Neural progenitor cell (in vitro differentiated cells): Measurements from ENCODE around the gene GRID1. TPM values are rescaled to one million over a fixed set of nuclear protein-coding genes. Genes with fewer than 3 reads are reported as not detected.

Source experiments
- DNase-seq: peaks from one replicate; pipeline ENCODE4 v3.0.0-alpha.2; 2016; ENCODE audit warnings: low spot score
- H2AFZ ChIP-seq: fragments of 200-600 bp; sonication (generic); replicated peaks from 2 replicates; pipeline ENCODE4 v1.6.1; 2016; ENCODE audit warnings: antibody characterized with exemption
- H3F3A ChIP-seq: fragments of 200-600 bp; sonication (generic); 2 replicates; pipeline ENCODE4 v1.6.1; 2016; ENCODE audit warnings: antibody characterized with exemption, low read depth
- H3K27ac ChIP-seq: fragments of 200-600 bp; sonication (generic); 2 replicates; pipeline ENCODE4 v1.5.1; 2016; ENCODE audit warnings: mild to moderate bottlenecking
- H3K27me3 ChIP-seq: fragments of 200-600 bp; sonication (generic); 2 replicates; pipeline ENCODE4 v1.6.1; 2016; ENCODE audit warnings: mild to moderate bottlenecking, moderate library complexity
- H3K36me3 ChIP-seq: fragments of 200-600 bp; sonication (generic); 2 replicates; pipeline ENCODE4 v1.5.1; 2016
- H3K4me1 ChIP-seq: fragments of 200-600 bp; sonication (generic); 2 replicates; pipeline ENCODE4 v1.6.1; 2016; ENCODE audit warnings: mixed run types
- H3K4me2 ChIP-seq: fragments of 200-600 bp; sonication (generic); 2 replicates; pipeline ENCODE4 v1.6.1; 2016
- H3K4me3 ChIP-seq: fragments of 200-600 bp; sonication (generic); 2 replicates; pipeline ENCODE4 v1.5.1; 2016
- H3K79me2 ChIP-seq: fragments of 200-600 bp; sonication (generic); 2 replicates; pipeline ENCODE4 v1.6.1; 2016; ENCODE audit warnings: low read depth
- H3K9ac ChIP-seq: fragments of 200-600 bp; sonication (generic); 2 replicates; pipeline ENCODE4 v1.6.1; 2016
- H3K9me3 ChIP-seq: fragments of 200-600 bp; sonication (generic); 2 replicates; pipeline ENCODE4 v1.5.1; 2016; ENCODE audit warnings: low read depth
- H4K20me1 ChIP-seq: fragments of 200-600 bp; sonication (generic); 2 replicates; pipeline ENCODE4 v1.6.1; 2016; ENCODE audit warnings: low read depth
- H3K27ac Mint-ChIP-seq: 3 replicates; pipeline ENCODE4 v1.8.0; 2021; ENCODE audit warnings: mixed read lengths
- H3K27me3 Mint-ChIP-seq: 2 replicates; pipeline ENCODE4 v1.8.0; 2022; ENCODE audit warnings: low read depth, mild to moderate bottlenecking, inconsistent platforms, moderate library complexity, mixed read lengths; ENCODE audit not compliant: insufficient read depth
- H3K36me3 Mint-ChIP-seq: 3 replicates; pipeline ENCODE4 v1.8.0; 2021; ENCODE audit warnings: mixed read lengths
- H3K4me1 Mint-ChIP-seq: 3 replicates; pipeline ENCODE4 v1.8.0; 2021; ENCODE audit warnings: mixed read lengths
- H3K4me3 Mint-ChIP-seq: 3 replicates; pipeline ENCODE4 v1.8.0; 2021; ENCODE audit warnings: mild to moderate bottlenecking, moderate library complexity, mixed read lengths
- H3K9me3 Mint-ChIP-seq: 3 replicates; pipeline ENCODE4 v1.8.0; 2020; ENCODE audit warnings: mixed read lengths
- EZH2 ChIP-seq: fragments of 200-600 bp; sonication (generic); IDR thresholded peaks from 2 replicates; pipeline ENCODE4 v1.6.1; 2017; ENCODE audit warnings: antibody characterized with exemption, mild to moderate bottlenecking, moderate library complexity
- EZH2phosphoT487 ChIP-seq: fragments of 200-600 bp; sonication (generic); IDR thresholded peaks from 2 replicates; pipeline ENCODE4 v1.6.1; 2017; ENCODE audit warnings: antibody characterized with exemption
- total RNA-seq: library from RNA; depleted of rRNA; stranded (reverse); fragments of >200 nt; gene quantifications from 2 replicates; pipeline ENCODE4 v1.2.3, GENCODE V29; 2015; ENCODE audit warnings: low replicate concordance
- TF ChIP-seq, protein P1 (sequence below): fragments of 200-600 bp; sonication (generic); IDR thresholded peaks from 2 replicates; pipeline ENCODE4 v1.5.1; 2017; ENCODE audit warnings: antibody characterized with exemption, mild to moderate bottlenecking

The GRID1 gene
- total RNA-seq, 1 donor from 2014 or later: not detected

DNA sequence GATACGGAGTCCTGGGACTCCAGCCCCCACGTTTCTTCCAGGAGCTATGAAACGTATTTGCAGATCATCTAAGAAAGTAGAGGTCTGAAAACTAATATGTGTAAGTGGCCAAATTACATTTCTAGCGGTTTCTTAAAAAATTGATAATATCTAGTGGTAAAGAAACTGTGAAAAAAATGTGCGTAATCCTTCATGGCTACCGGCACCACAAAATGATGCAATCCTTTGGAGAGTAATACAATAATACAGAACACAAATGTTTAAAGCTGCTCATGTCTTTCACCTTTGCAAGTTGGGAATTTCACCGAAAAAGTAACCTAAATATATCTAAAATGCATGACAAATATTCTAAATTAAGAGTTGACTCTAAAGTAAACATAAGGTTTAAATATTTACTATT is 742.1 kb downstream of the GRID1 start:
- Histone ChIP-seq H3K9ac (no peak overlapping the region), H3K27ac (no peak overlapping the region), H3K27me3 (no peaks in the 10 kb centered on the region), H3K79me2 (no peaks in the 10 kb centered on the region), H3K4me1 (no peaks in the 10 kb centered on the region), H4K20me1 (no peaks in the 10 kb centered on the region), H3K4me3 (no peak overlapping the region), H3F3A (no peaks in the 10 kb centered on the region), H3K4me2 (no peak overlapping the region), H3K9me3 (no peaks in the 10 kb centered on the region), H3K36me3 (no peaks in the 10 kb centered on the region), H2AFZ (no peak overlapping the region)
- peaks cover 4% of the 10 kb centered on the region for H3K4me1 Mint-ChIP-seq
- H3K27ac Mint-ChIP-seq: no peak overlapping the region
- H3K4me3 Mint-ChIP-seq: no peak overlapping the region
- H3K9me3 Mint-ChIP-seq: no peaks in the 10 kb centered on the region
- H3K27me3 Mint-ChIP-seq: no peaks in the 10 kb centered on the region
- TF ChIP-seq, protein P1, sequence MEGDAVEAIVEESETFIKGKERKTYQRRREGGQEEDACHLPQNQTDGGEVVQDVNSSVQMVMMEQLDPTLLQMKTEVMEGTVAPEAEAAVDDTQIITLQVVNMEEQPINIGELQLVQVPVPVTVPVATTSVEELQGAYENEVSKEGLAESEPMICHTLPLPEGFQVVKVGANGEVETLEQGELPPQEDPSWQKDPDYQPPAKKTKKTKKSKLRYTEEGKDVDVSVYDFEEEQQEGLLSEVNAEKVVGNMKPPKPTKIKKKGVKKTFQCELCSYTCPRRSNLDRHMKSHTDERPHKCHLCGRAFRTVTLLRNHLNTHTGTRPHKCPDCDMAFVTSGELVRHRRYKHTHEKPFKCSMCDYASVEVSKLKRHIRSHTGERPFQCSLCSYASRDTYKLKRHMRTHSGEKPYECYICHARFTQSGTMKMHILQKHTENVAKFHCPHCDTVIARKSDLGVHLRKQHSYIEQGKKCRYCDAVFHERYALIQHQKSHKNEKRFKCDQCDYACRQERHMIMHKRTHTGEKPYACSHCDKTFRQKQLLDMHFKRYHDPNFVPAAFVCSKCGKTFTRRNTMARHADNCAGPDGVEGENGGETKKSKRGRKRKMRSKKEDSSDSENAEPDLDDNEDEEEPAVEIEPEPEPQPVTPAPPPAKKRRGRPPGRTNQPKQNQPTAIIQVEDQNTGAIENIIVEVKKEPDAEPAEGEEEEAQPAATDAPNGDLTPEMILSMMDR: no peak
- TF ChIP-seq EZH2phosphoT487 (no peak), EZH2 (no peak)
- no peak for DNase-seq
- H3K36me3 Mint-ChIP-seq: no peaks in the 10 kb centered on the region

DNA sequence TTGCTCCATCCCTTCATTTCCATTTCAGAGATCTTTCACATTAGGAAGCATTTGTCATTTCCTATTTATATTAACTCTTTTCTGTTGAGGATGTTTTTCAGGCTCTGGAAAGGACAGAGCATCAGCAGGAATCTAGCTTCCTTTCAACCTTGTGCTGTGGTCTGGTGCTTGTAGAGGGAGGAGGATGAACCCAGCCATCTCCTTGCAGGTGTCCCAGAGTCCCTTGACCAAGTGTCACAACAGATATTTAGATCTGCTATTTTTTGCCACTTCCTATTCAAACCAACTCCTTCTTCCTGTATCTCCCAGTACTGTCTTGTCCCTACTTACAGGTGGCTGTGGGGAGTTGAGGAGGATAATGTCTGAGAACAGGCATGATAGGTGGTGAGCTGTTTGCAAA is 742.8 kb downstream of the GRID1 start:
- H3K27ac Mint-ChIP-seq: no peak overlapping the region
- H3K27ac ChIP-seq: no peak overlapping the region
- H3K4me1 Mint-ChIP-seq: peaks cover 4% of the 10 kb centered on the region
- no peak overlapping the region for H3K4me3 ChIP-seq
- TF ChIP-seq, protein P1: no peak
- TF ChIP-seq EZH2: no peak
- H3K9me3 ChIP-seq: no peaks in the 10 kb centered on the region
- no peaks in the 10 kb centered on the region for H4K20me1 ChIP-seq
- no peaks in the 10 kb centered on the region for H3K79me2 ChIP-seq
- H3K9ac ChIP-seq: no peak overlapping the region
- no peak overlapping the region for H2AFZ ChIP-seq
- no peaks in the 10 kb centered on the region for H3K4me1 ChIP-seq
- no peaks in the 10 kb centered on the region for H3K36me3 Mint-ChIP-seq
- no peak overlapping the region for H3K4me3 Mint-ChIP-seq
- no peaks in the 10 kb centered on the region for H3K27me3 ChIP-seq
- H3K9me3 Mint-ChIP-seq: no peaks in the 10 kb centered on the region
- no peaks in the 10 kb centered on the region for H3K36me3 ChIP-seq
- DNase-seq: no peak
- no peaks in the 10 kb centered on the region for H3K27me3 Mint-ChIP-seq
- no peaks in the 10 kb centered on the region for H3F3A ChIP-seq
- no peak overlapping the region for H3K4me2 ChIP-seq

DNA sequence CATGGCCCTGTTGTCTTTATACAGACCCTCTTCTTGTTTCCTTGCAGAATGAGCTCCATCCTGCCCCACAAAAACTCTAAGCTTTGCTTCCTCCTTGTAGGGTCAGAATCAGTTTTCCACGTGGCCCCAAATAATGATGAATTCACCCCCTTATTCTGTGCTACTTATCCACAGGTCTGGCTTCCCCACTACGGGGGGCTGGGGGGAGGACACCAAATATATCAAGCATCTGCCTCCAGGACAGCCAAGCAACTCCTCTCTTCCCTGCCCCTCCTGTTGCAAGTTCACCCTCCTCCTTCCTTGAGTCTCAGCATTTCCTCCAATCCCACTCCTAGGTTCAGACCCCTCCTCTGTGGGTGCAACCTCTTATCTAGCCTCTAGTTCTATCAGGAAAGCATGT is 743.3 kb downstream of the GRID1 start:
- Histone ChIP-seq H3F3A (no peaks in the 10 kb centered on the region), H3K36me3 (no peaks in the 10 kb centered on the region), H3K9me3 (no peaks in the 10 kb centered on the region), H3K4me3 (no peak overlapping the region), H3K4me1 (no peaks in the 10 kb centered on the region), H4K20me1 (no peaks in the 10 kb centered on the region), H2AFZ (no peak overlapping the region), H3K9ac (no peak overlapping the region), H3K79me2 (no peaks in the 10 kb centered on the region), H3K27ac (no peak overlapping the region), H3K27me3 (no peaks in the 10 kb centered on the region), H3K4me2 (no peak overlapping the region)
- Mint-ChIP-seq H3K27me3 (no peaks in the 10 kb centered on the region), H3K9me3 (no peaks in the 10 kb centered on the region), H3K4me3 (no peak overlapping the region), H3K27ac (no peak overlapping the region), H3K4me1 (peaks cover 4% of the 10 kb centered on the region), H3K36me3 (no peaks in the 10 kb centered on the region)
- TF ChIP-seq EZH2 (no peak), EZH2phosphoT487 (no peak)
- TF ChIP-seq, protein P1: no peak
- no peak for DNase-seq

DNA sequence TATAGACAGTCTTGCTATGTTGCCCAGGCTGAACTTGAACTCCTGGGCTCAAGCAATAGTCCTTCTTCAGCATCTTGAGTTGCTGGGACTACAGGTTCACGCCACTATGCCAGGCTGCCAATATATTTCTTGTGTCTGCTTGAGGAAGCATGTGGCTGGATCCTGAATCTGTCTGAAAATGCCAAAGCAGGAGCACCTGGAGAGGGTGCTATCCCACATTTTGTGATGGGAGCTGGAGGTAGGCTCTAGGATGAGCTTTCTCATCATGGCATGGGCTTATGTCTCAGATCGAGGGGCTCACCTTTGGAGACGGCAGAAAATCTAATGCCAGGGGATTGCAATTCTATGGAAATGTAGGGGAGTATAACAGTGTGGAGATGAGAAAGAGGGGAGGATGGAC is 744.2 kb downstream of the GRID1 start:
- Histone ChIP-seq H3K36me3 (no peaks in the 10 kb centered on the region), H3F3A (no peaks in the 10 kb centered on the region), H3K9me3 (no peaks in the 10 kb centered on the region), H3K4me1 (no peaks in the 10 kb centered on the region), H3K9ac (no peak overlapping the region), H4K20me1 (no peaks in the 10 kb centered on the region), H3K27ac (no peak overlapping the region), H3K4me3 (no peak overlapping the region), H3K79me2 (no peaks in the 10 kb centered on the region), H2AFZ (no peak overlapping the region), H3K4me2 (no peak overlapping the region), H3K27me3 (no peaks in the 10 kb centered on the region)
- peaks cover 3% of the 10 kb centered on the region for H3K27me3 Mint-ChIP-seq
- DNase-seq: no peak
- H3K27ac Mint-ChIP-seq: no peak overlapping the region
- no peak overlapping the region for H3K4me3 Mint-ChIP-seq
- no peak for TF ChIP-seq EZH2
- TF ChIP-seq EZH2phosphoT487: no peak
- TF ChIP-seq, protein P1: no peak
- no peaks in the 10 kb centered on the region for H3K9me3 Mint-ChIP-seq
- H3K4me1 Mint-ChIP-seq: peaks cover 4% of the 10 kb centered on the region
- no peaks in the 10 kb centered on the region for H3K36me3 Mint-ChIP-seq
